Sigmoid colon (tissue), 4 donors: ENCODE results near the gene CIITA.

Experiments
- CTCF ChIP-seq, 4 experiments: fragments of 450-650 bp in 3 of 4; fragments of 200-600 bp in 1 of 4; IDR thresholded peaks; one replicate each; pipeline ENCODE4 v1.5.1; 2016 to 2019; ENCODE audit warnings: antibody characterized with exemption in 4 of 4, mild to moderate bottlenecking in 3 of 4, moderate library complexity in 2 of 4
- POLR2AphosphoS5 ChIP-seq, 4 donors: sonication (generic); formaldehyde crosslinking; IDR thresholded peaks; one replicate each; pipeline ENCODE4 v1.6.1; 2017; ENCODE audit warnings: antibody characterized with exemption in 4 of 4

- no peak for TF ChIP-seq CTCF (IDR thresholded peaks at IDR 0.05)
- no peak for TF ChIP-seq POLR2AphosphoS5 (IDR thresholded peaks at IDR 0.05)
Measured at GRCh38 chr16:10950393-10950792, 73.4 kb downstream of the CIITA start.
